HCT116 (cell line): ENCODE data around the gene HK1. TPM values are rescaled to one million over a fixed set of nuclear protein-coding genes. Genes with fewer than 3 reads are reported as not detected.

Experiments
- ATAC-seq: fragments of 200-7000 bp; cut with Tn5 transposase; 2 replicates; pipeline ENCODE4 v1.9.1; 2020; ENCODE audit warnings: mild to moderate bottlenecking, moderate library complexity
- BruUV-seq: library from RNA; stranded (reverse); fragments of 400-500 nt; replicated peaks from 2 replicates; lab custom pipeline; 2021; lab: Mats Ljungman, UMichigan
- CTCF ChIA-PET: fragments of 300-600 bp; sonication (Branson Sonifier 250); formaldehyde crosslinking; loops from one replicate; lab custom pipeline; 2021; ENCODE audit warnings: antibody characterized with exemption; lab: Charles Lee
- POLR2A ChIA-PET: fragments of 300-600, 350-600 bp; sonication (Branson Sonifier 250); formaldehyde crosslinking; loops from one replicate; lab custom pipeline; 2021; ENCODE audit warnings: antibody characterized with exemption; lab: Charles Lee
- RAD21 ChIA-PET, 2 experiments: fragments of 300-600 bp; sonication (Branson Sonifier 250); formaldehyde crosslinking; loops; one replicate each; lab custom pipeline; 2023; ENCODE audit warnings: low total read pairs in 2 of 2; ENCODE audit not compliant: uncharacterized antibody in 2 of 2, unreplicated experiment in 2 of 2, low non-redundant PET in 1 of 2; lab: Charles Lee
- DNase-seq: peaks from one replicate; pipeline ENCODE4 v3.0.0-alpha.2; 2010; ENCODE audit warnings: low read depth, low spot score
- H2AFZ ChIP-seq: fragments of 200-600 bp; shearing (Covaris generic), sonication (generic); 2 replicates; pipeline ENCODE4 v1.6.1; 2017; ENCODE audit warnings: low read depth, mixed run types, mixed read lengths, antibody characterized with exemption, low read length; ENCODE audit not compliant: poor library complexity, severe bottlenecking
- H3K27ac ChIP-seq: 2 replicates; pipeline ENCODE4 v1.5.1; 2012; ENCODE audit warnings: low read depth, low read length
- H3K27me3 ChIP-seq: fragments of 200-600 bp; sonication (generic); 2 replicates; pipeline ENCODE4 v1.6.1; 2016; ENCODE audit warnings: mixed run types, low read length, mixed read lengths; ENCODE audit not compliant: insufficient read depth
- H3K36me3 ChIP-seq, 2 experiments: fragments of 200-500 bp in 1 of 2; fragments of 200-600 bp in 1 of 2; sonication (Bioruptor generic) in 1 of 2; sonication (generic) in 1 of 2; 2 replicates each; pipeline versions ENCODE4 v1.5.1 to v1.6.1; 2014 to 2016; ENCODE audit warnings: low read length in 2 of 2, inconsistent platforms in 1 of 2, mixed read lengths in 1 of 2, mixed run types in 1 of 2; ENCODE audit not compliant: insufficient read depth in 2 of 2, control insufficient read depth in 1 of 2
- H3K4me1 ChIP-seq, 2 experiments: fragments of 200-600 bp in 1 of 2; sonication (generic) in 1 of 2; 2 replicates each; pipeline versions ENCODE4 v1.5.1 to v1.6.1; 2012 to 2017; ENCODE audit warnings: low read length in 2 of 2, inconsistent platforms in 1 of 2, mild to moderate bottlenecking in 1 of 2, mixed read lengths in 1 of 2, mixed run types in 1 of 2, moderate library complexity in 1 of 2; ENCODE audit not compliant: insufficient read depth in 2 of 2, control insufficient read depth in 1 of 2
- H3K4me2 ChIP-seq: fragments of 200-600 bp; sonication (generic); 2 replicates; pipeline ENCODE4 v1.6.1; 2017; ENCODE audit warnings: mixed run types, low read length, mixed read lengths
- H3K4me3 ChIP-seq, 2 experiments: fragments of 200-600 bp in 1 of 2; sonication (generic) in 1 of 2; replicated peaks in 1 of 2; 2 replicates each; pipeline ENCODE4 v1.5.1; 2011 to 2016; ENCODE audit warnings: low read length in 2 of 2, control low read depth in 1 of 2, low read depth in 1 of 2, mild to moderate bottlenecking in 1 of 2, mixed read lengths in 1 of 2, mixed run types in 1 of 2
- H3K79me2 ChIP-seq: fragments of 200-600 bp; sonication (generic); 2 replicates; pipeline ENCODE4 v1.6.1; 2017; ENCODE audit warnings: mild to moderate bottlenecking, mixed run types, low read length, moderate library complexity, mixed read lengths; ENCODE audit not compliant: insufficient read depth
- H3K9ac ChIP-seq: fragments of 200-600 bp; sonication (generic); 2 replicates; pipeline ENCODE4 v1.6.1; 2016; ENCODE audit warnings: low read length, mixed read lengths
- H3K9me2 ChIP-seq: fragments of 200-600 bp; sonication (generic), shearing (Covaris generic); 2 replicates; pipeline ENCODE4 v1.6.1; 2017; ENCODE audit warnings: mixed run types, mild to moderate bottlenecking, moderate library complexity; ENCODE audit not compliant: insufficient read depth
- H3K9me3 ChIP-seq, 2 experiments: fragments of 200-500 bp in 1 of 2; fragments of 200-600 bp in 1 of 2; sonication (Bioruptor generic) in 1 of 2; sonication (generic) in 1 of 2; 2 replicates each; pipeline ENCODE4 v1.6.1; 2014 to 2017; ENCODE audit warnings: low read length in 2 of 2, mixed read lengths in 2 of 2, inconsistent platforms in 1 of 2, low read depth in 1 of 2, mild to moderate bottlenecking in 1 of 2, mixed run types in 1 of 2, moderate library complexity in 1 of 2; ENCODE audit not compliant: control insufficient read depth in 1 of 2, insufficient read depth in 1 of 2
- H4K20me1 ChIP-seq: fragments of 200-600 bp; sonication (generic), shearing (Covaris generic); 2 replicates; pipeline ENCODE4 v1.6.1; 2017; ENCODE audit warnings: mixed run types, mild to moderate bottlenecking, moderate library complexity; ENCODE audit not compliant: insufficient read depth
- CTCF ChIP-seq, 3 experiments: fragments of 200-600 bp in 1 of 3; sonication (generic) in 1 of 3; IDR thresholded peaks in 2 of 3; conservative IDR thresholded peaks in 1 of 3; 2 replicates each; pipeline ENCODE4 v1.5.1; 2012 to 2017; ENCODE audit warnings: low read depth in 2 of 3, low read length in 2 of 3, antibody characterized with exemption in 1 of 3, borderline replicate concordance in 1 of 3, control low read depth in 1 of 3, mild to moderate bottlenecking in 1 of 3, mixed read lengths in 1 of 3, mixed run types in 1 of 3, moderate library complexity in 1 of 3; ENCODE audit not compliant: insufficient read depth in 1 of 3
- EGR1 ChIP-seq: IDR thresholded peaks from 2 replicates; pipeline ENCODE4 v1.6.1; 2012; ENCODE audit warnings: low read depth
- MAX ChIP-seq: IDR thresholded peaks from 2 replicates; pipeline ENCODE4 v1.6.1; 2012
- POLR2A ChIP-seq: IDR thresholded peaks from 2 replicates; pipeline ENCODE4 v1.7.0; 2011; ENCODE audit warnings: borderline replicate concordance; ENCODE audit not compliant: insufficient read depth, insufficient read length; ENCODE audit errors: extremely low read depth
- POLR2AphosphoS5 ChIP-seq: IDR thresholded peaks from 2 replicates; pipeline ENCODE4 v1.6.1; 2011; ENCODE audit warnings: mild to moderate bottlenecking, low read depth, low read length, moderate library complexity
- RAD21 ChIP-seq: IDR thresholded peaks from 2 replicates; pipeline ENCODE4 v1.6.1; 2012; ENCODE audit warnings: low read depth, mild to moderate bottlenecking
- REST ChIP-seq: IDR thresholded peaks from 2 replicates; pipeline ENCODE4 v1.6.1; 2012; ENCODE audit warnings: low read depth
- SRF ChIP-seq: IDR thresholded peaks from 2 replicates; pipeline ENCODE4 v1.6.1; 2012; ENCODE audit warnings: low read depth
- ZBTB33 ChIP-seq: IDR thresholded peaks from 2 replicates; pipeline ENCODE4 v1.6.1; 2011; ENCODE audit warnings: mild to moderate bottlenecking, low read length, moderate library complexity; ENCODE audit not compliant: insufficient replicate concordance; ENCODE audit errors: extremely low read depth
- intact Hi-C: fragments of 100-400 bp; cut with micrococcal nuclease; formaldehyde crosslinking; loops from 2 replicates; pipeline ENCODE4 v1.10.0; 2022
- total RNA-seq: library from RNA; stranded (reverse); gene quantifications from one replicate; pipeline ENCODE4 v1.2.1, GENCODE V29; 2021; ENCODE audit not compliant: unreplicated experiment

HK1 gene
- total RNA-seq, 1 experiment from 2014 or later = 50.3 TPM

GRCh38 chr10:69402386-69402785, 124.1 kb downstream of the HK1 start (continued):
- no peak for TF ChIP-seq ZBTB33
- no peak for TF ChIP-seq POLR2A
- no peak for TF ChIP-seq MAX
- TF ChIP-seq, all 23 proteins: peak for 0

GRCh38 chr10:69403066-69403465, 124.8 kb downstream of the HK1 start:
- H3K9ac ChIP-seq = no peak overlapping the region
- H2AFZ ChIP-seq = no peak overlapping the region
- CTCF ChIA-PET = no interaction called here
- DNase-seq = no peak
- H3K27me3 ChIP-seq = no peaks in the 10 kb centered on the region
- H3K9me3 ChIP-seq = no peaks in the 10 kb centered on the region
- no TSS peak for BruUV-seq
- ATAC-seq = no peak
- H3K79me2 ChIP-seq = no peaks in the 10 kb centered on the region
- H3K27ac ChIP-seq = no peak overlapping the region
- H3K9me2 ChIP-seq = no peaks in the 10 kb centered on the region
- intact Hi-C loops = no loop called here
- no peaks in the 10 kb centered on the region; a peak in 1 of 4 replicates for H3K36me3 ChIP-seq
- no peak overlapping the region for H3K4me3 ChIP-seq
- POLR2A ChIA-PET = no interaction called here
- H3K4me2 ChIP-seq = no peak overlapping the region
- peaks cover 2 to 4% of the 10 kb centered on the region in 2 experiments; a peak in 3 of 4 replicates for H3K4me1 ChIP-seq
- TF ChIP-seq REST (no peak), EGR1 (no peak), SRF (no peak), POLR2AphosphoS5 (no peak), MAX (no peak), CTCF (IDR thresholded peaks at IDR 0.05 in 2 of 3, conservative IDR thresholded peaks at IDR 0.05 in 1 of 3; ENCODE audit: borderline replicate concordance in 1 of 3, insufficient read depth in 1 of 3, low read depth in 2 of 3, low read length in 2 of 3) (no peak), RAD21 (no peak)
- no peaks in the 10 kb centered on the region for H4K20me1 ChIP-seq
- RAD21 ChIA-PET = no interaction called here
